ENCODE results near the gene SHC2. TPM values are rescaled to one million over a fixed set of nuclear protein-coding genes. Genes with fewer than 3 reads are reported as not detected.
A peak's percentile ranks its signal among the peaks of the same experiment; 100 is the strongest.

Gene SHC2
- total and polyA plus RNA-seq, 7 donors, result 2.2 to 9.7 (median 4.5) TPM

DNA sequence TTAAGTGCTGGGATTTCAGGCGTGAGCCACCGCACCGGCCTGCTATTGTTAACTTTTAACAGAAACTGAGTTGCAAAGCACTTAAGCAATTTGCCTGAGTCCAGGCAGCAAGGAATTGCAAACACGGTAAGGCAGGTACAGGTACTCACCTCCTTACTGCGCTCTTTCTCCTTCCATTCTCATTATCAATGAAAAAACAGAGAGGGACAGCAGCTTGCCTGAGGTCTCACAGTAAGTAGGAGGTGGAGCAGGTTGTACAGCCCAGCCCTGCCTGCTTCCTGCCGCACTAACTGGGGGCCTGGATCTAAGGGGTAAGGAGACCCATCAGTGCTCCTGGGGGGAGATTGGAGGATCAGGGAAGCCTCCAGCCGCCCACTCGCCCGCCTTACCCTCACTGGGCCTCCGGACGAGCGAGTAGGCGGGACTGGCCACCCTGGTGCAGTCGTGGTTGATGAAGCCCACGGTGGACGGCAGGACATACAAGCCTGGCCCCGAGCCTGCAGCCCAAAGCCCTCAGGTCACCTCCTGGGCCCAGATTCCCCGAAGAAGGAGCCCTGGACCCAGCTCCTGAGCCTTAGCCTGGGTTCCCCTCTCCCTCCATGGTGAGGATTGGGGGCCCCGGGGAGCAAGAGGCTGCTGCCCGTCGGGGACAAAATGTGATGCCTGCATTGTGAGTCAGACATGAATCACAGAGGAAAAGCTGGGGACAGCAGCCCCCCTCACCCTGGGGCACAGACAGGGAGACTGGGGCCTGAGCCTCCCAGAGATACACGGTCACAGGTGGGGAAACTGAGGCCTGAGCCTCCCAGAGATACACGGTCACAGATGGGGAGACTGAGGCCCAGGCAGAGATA, 11.4 kb upstream of the SHC2 start:
- WGBS, 3 donors, result 67 to 72% (median 70%) methylated on average over 23 of the region's 23 CpGs
- Histone ChIP-seq H3K27ac (no peak overlapping the region), H3K9me3 (no peaks in the 10 kb centered on the region), H3K27me3 (ENCODE audit: insufficient read depth in 3 of 3, low read length in 2 of 3) (peaks cover 0 to 4% (median 0%) of the 10 kb centered on the region in 3 donors), H3K36me3 (ENCODE audit: insufficient read depth in 1 of 2, low read depth in 1 of 2) (no peaks in the 10 kb centered on the region), H3K4me1 (peaks cover 7% of the 10 kb centered on the region), H3K4me3 (no peak overlapping the region)
- ATAC-seq, result no peak
- peak in 1 of 2 donors; percentile 9 for DNase-seq
- intact Hi-C loops (cut with DNase I), result no loop called here
- TF ChIP-seq, protein P1, sequence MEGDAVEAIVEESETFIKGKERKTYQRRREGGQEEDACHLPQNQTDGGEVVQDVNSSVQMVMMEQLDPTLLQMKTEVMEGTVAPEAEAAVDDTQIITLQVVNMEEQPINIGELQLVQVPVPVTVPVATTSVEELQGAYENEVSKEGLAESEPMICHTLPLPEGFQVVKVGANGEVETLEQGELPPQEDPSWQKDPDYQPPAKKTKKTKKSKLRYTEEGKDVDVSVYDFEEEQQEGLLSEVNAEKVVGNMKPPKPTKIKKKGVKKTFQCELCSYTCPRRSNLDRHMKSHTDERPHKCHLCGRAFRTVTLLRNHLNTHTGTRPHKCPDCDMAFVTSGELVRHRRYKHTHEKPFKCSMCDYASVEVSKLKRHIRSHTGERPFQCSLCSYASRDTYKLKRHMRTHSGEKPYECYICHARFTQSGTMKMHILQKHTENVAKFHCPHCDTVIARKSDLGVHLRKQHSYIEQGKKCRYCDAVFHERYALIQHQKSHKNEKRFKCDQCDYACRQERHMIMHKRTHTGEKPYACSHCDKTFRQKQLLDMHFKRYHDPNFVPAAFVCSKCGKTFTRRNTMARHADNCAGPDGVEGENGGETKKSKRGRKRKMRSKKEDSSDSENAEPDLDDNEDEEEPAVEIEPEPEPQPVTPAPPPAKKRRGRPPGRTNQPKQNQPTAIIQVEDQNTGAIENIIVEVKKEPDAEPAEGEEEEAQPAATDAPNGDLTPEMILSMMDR (IDR thresholded peaks at IDR 0.05), result no peak

DNA sequence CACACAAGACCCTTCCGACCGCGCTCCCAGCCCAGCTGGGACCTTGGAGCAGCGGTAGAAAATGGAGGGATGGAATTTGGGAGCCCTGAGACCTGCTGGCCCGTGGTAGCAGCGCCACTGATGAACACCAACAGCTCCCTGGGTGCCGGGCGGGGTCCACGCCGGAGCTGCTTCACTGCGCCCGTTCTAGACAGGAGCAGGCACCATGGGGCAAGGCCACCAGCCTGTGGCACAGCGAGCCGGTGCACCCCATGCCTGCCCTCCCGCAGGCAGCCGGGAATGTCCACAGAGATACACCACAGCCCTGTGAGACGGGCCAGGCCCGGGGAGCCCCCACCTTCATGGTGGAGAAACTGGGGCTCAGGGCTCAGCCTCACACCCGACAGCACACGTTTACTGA, 9.9 kb upstream of the SHC2 start:
- Histone ChIP-seq H3K4me3 (no peak overlapping the region), H3K36me3 (ENCODE audit: insufficient read depth in 1 of 2, low read depth in 1 of 2) (no peaks in the 10 kb centered on the region), H3K27ac (no peak overlapping the region), H3K4me1 (peaks cover 7% of the 10 kb centered on the region), H3K27me3 (ENCODE audit: insufficient read depth in 3 of 3, low read length in 2 of 3) (peaks cover 0 to 4% (median 0%) of the 10 kb centered on the region in 3 donors), H3K9me3 (no peaks in the 10 kb centered on the region)
- ATAC-seq (no peak), DNase-seq (peak in 1 of 2 donors; percentile 4)
- intact Hi-C loops (cut with DNase I), result no loop called here
- TF ChIP-seq, protein P1 (IDR thresholded peaks at IDR 0.05), result no peak
- WGBS, 3 donors, result 49 to 61% (median 59%) methylated on average over 20 of the region's 20 CpGs

DNA sequence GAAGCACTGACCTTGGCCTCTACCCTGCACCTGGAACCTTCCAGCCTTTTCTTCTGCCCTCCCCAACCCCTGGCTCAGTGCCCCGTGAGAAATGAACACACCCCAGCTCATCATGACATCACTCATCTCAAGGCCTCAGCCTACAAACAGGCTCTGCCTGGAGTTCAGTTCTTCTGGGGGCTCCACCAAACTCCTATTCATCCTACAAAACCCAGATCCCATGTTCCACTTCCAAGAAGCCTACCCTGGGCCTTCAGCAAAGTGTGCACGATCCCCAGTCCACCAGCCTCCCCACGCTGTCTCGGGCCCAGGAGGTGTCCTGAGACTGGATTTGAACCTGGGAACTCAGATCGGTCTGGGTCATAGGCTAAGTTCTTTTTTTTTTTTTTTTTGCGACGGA, 9.0 kb upstream of the SHC2 start:
- intact Hi-C loops (cut with DNase I), result no loop called here
- DNase-seq (no peak), ATAC-seq (no peak)
- WGBS, 3 donors, result 77 to 82% (median 78%) methylated on average over 6 to 7 of the region's 7 CpGs
- H3K4me3 ChIP-seq, result no peak overlapping the region
- peaks cover 0 to under 1% (median 0%) of the 10 kb centered on the region in 3 donors for H3K27me3 ChIP-seq (ENCODE audit: insufficient read depth in 3 of 3, low read length in 2 of 3)
- peaks cover 2% of the 10 kb centered on the region for H3K4me1 ChIP-seq
- TF ChIP-seq, protein P1 (IDR thresholded peaks at IDR 0.05), result no peak
- H3K27ac ChIP-seq, result no peak overlapping the region
- no peaks in the 10 kb centered on the region for H3K9me3 ChIP-seq
- no peaks in the 10 kb centered on the region for H3K36me3 ChIP-seq (ENCODE audit: insufficient read depth in 1 of 2, low read depth in 1 of 2)

DNA sequence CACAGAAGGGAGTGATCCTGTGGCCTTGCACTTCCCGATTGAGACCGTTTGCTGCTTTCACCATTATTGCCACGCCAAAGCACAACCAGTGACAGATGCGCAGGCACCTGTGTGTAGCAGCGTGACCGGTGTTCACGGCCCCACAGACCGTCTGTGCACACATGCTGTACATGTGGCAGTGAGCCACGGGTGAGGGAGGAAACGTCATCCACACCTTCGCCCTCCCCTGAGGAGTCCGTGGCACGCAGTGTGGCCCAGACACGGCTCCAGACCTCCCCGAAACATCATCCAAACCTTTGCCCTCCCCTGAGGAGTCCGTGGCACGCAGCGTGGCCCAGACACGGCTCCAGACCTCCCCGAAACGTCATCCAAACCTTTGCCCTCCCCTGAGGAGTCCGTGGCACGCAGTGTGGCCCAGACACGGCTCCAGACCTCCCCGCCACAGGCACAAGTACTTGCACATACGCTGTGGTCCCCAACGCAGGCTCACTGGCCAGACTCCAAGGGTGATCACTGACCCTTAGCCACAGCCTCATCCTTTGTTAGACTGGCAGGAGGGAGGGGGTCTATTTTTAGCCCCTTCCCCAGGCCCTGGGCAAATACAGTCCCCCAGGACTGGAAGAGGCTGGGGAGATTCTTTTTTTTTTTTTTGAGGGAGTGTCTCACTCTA, 7.9 kb upstream of the SHC2 start:
- Histone ChIP-seq H3K27me3 (ENCODE audit: insufficient read depth in 3 of 3, low read length in 2 of 3) (no peaks in the 10 kb centered on the region), H3K9me3 (no peaks in the 10 kb centered on the region), H3K36me3 (ENCODE audit: insufficient read depth in 1 of 2, low read depth in 1 of 2) (no peaks in the 10 kb centered on the region), H3K4me1 (no peaks in the 10 kb centered on the region), H3K27ac (no peak overlapping the region), H3K4me3 (no peak overlapping the region)
- no peak for DNase-seq
- 52 to 66% (median 57%) methylated on average over 25 to 27 of the region's 27 CpGs for WGBS, 3 donors
- intact Hi-C loops (cut with DNase I), result no loop called here
- ATAC-seq, result no peak
- TF ChIP-seq, protein P1 (IDR thresholded peaks at IDR 0.05), result no peak

Measured in psoas muscle (tissue), 8 donors.